Common myeloid progenitor, CD34-positive (primary cell): ENCODE measurements around the gene IGF2.
A peak's percentile ranks its signal among the peaks of the same experiment; 100 is the strongest.

ENCODE experiments used
- CTCF ChIA-PET: fragments of 350-600 bp; sonication (Branson Sonifier 250); formaldehyde crosslinking; loops from one replicate; lab custom pipeline; 2021; ENCODE audit warnings: antibody characterized with exemption; lab: Charles Lee
- POLR2A ChIA-PET: fragments of 350-600 bp; sonication (Branson Sonifier 250); formaldehyde crosslinking; loops from one replicate; lab custom pipeline; 2021; ENCODE audit warnings: antibody characterized with exemption; lab: Charles Lee
- DNase-seq, 3 donors: peaks; one replicate each; pipeline versions ENCODE4 v3.0.0 to v3.0.0-alpha.2; 2013
- H3K27ac ChIP-seq, 2 experiments: 1 replicate in 1 of 2; 2 replicates in 1 of 2; pipeline ENCODE4 v1.7.0; 2013; ENCODE audit warnings: inconsistent platforms in 2 of 2, low read length in 2 of 2, mild to moderate bottlenecking in 2 of 2, low read depth in 1 of 2, moderate library complexity in 1 of 2; ENCODE audit not compliant: severe bottlenecking in 2 of 2, insufficient read depth in 1 of 2, poor library complexity in 1 of 2
- H3K27me3 ChIP-seq, 5 experiments: replicated peaks in 2 of 5; 1 replicate in 3 of 5; 2 replicates in 2 of 5; pipeline versions ENCODE4 v1.6.1 to v1.7.0; 2013; ENCODE audit warnings: low read length in 4 of 5, mild to moderate bottlenecking in 2 of 5, moderate library complexity in 2 of 5, inconsistent platforms in 1 of 5; ENCODE audit not compliant: insufficient read depth in 5 of 5, control insufficient read depth in 4 of 5
- H3K36me3 ChIP-seq, 4 experiments: 1 replicate in 2 of 4; 2 replicates in 2 of 4; pipeline versions ENCODE4 v1.6.1 to v1.7.0; 2013; ENCODE audit warnings: low read length in 3 of 4, control low read depth in 1 of 4, mild to moderate bottlenecking in 1 of 4; ENCODE audit not compliant: control insufficient read depth in 4 of 4, insufficient read depth in 4 of 4
- H3K4me1 ChIP-seq, 4 experiments: 1 replicate in 3 of 4; 2 replicates in 1 of 4; pipeline versions ENCODE4 v1.6.1 to v1.7.1; 2013; ENCODE audit warnings: low read length in 3 of 4, mild to moderate bottlenecking in 3 of 4, control low read depth in 1 of 4, inconsistent platforms in 1 of 4, moderate library complexity in 1 of 4; ENCODE audit not compliant: control insufficient read depth in 4 of 4, insufficient read depth in 4 of 4; ENCODE audit errors: control extremely low read depth in 1 of 4
- H3K4me3 ChIP-seq, 7 experiments: 1 replicate in 4 of 7; 2 replicates in 3 of 7; pipeline versions ENCODE4 v1.5.1 to v1.7.0; 2013; ENCODE audit warnings: mild to moderate bottlenecking in 7 of 7, low read length in 6 of 7, moderate library complexity in 6 of 7, inconsistent platforms in 2 of 7, low read depth in 2 of 7, control low read depth in 1 of 7; ENCODE audit not compliant: insufficient read depth in 4 of 7, control insufficient read depth in 1 of 7; ENCODE audit errors: extremely low read depth in 1 of 7
- H3K9me3 ChIP-seq, 5 experiments: 1 replicate in 4 of 5; 2 replicates in 1 of 5; pipeline versions ENCODE4 v1.6.1 to v1.7.1; 2013; ENCODE audit warnings: low read length in 4 of 5, mild to moderate bottlenecking in 2 of 5, inconsistent platforms in 1 of 5, low read depth in 1 of 5, moderate library complexity in 1 of 5; ENCODE audit not compliant: control insufficient read depth in 4 of 5, insufficient read depth in 2 of 5; ENCODE audit errors: control extremely low read depth in 1 of 5
- WGBS: methylation state at CpG from one replicate; pipeline ENCODE4 v1.1.5; 2013; ENCODE audit not compliant: insufficient coverage; 5-methylcytosine and 5-hydroxymethylcytosine counted together

The IGF2 gene

DNA sequence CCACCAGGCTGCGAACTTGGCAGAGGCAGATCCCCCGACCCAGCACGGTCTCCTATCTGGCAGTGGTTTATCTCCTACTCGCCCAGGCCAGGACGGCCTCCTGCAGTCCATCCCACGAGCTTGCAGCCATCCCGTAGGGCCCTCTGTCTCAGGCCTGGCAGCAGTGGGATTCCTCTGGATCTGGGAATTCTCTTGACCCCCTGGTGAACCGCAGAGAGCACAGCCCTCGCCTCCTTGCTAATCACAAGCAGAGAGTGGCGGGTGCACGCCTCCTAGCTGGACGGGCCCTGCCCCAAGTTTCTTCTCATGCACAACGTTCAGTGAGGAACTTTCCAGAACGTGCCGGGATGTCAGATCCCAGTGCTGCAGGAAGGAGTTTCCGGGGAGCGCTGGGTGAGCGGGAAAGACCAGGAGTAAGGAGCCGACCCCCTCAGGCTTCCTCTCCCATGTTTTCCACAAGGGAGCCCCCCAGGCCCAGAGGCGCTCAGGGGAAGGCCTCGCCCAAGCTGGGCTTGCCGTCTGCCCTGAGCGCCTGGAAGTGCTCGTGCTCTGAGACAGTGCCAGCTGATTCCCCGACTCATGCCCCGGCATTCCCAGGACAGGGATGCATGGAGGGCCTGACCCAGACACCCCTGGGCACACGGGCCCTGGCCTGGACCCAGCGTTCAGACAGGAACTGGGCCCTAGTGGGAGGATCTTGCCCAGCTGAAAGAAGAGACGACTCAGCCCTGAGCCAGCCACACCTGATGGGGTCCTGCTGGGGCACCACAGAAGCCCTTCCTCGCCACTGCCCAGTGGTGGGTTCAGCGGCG lies 24.6 kb downstream of the IGF2 start:
- 96% methylated on average over 30 of the region's 32 CpGs for WGBS
- ChIA-PET POLR2A (no interaction called here), CTCF (no interaction called here)
- DNase-seq: no peak
- Histone ChIP-seq H3K4me3 (no peak overlapping the region), H3K9me3 (peaks cover 3 to 14% (median 9%) of the 10 kb centered on the region in 5 experiments), H3K36me3 (no peaks in the 10 kb centered on the region), H3K4me1 (peaks cover 0 to 12% (median 8%) of the 10 kb centered on the region in 4 experiments), H3K27me3 (peaks cover 0 to 10% (median 3%) of the 10 kb centered on the region in 5 experiments), H3K27ac (no peak overlapping the region)

DNA sequence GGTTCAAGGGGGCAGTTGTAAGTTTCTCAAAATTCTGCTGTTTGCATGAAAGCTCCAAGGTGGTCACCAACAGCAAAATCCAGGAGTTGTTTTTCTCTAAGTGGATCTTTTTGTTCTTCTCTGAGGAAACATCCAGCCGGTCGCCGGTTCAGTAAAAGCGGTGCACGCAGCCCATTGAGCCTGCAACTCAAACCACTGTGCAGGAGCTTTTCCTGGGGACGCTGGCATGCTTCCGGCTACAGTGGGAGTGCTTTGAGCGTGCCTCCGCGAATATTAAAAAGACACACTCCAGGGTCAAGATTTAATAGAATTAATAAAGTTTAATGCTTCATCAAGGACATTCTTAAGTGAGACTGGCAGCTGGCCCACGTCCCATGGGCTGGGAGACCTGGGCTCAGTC lies 25.4 kb downstream of the IGF2 start:
- POLR2A ChIA-PET: no interaction called here
- DNase-seq: no peak
- CTCF ChIA-PET: no interaction called here

DNA sequence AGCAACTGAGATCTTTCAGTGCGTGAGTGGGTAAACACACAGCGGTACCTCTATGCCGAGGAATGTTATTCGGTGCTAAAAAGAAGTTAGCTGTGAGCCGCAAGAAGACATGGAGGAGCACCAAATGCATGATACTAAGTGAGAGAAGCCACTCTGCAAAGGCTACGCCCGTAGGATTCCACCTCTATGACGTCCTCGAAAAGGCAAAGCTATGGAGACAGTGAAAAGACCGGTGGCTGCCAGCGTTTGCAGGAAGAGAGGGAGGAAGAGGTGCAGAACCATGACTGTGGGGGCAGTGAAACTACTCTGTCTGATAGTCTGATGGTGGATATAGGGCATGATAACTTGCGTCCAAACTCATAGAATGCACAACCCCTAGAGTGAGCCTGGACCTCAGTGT lies 28.7 kb downstream of the IGF2 start:
- no peaks in the 10 kb centered on the region for H3K9me3 ChIP-seq
- peaks cover 0 to 26% (median 19%) of the 10 kb centered on the region in 4 experiments for H3K4me1 ChIP-seq
- H3K4me3 ChIP-seq: no peak overlapping the region
- H3K27ac ChIP-seq: no peak overlapping the region
- WGBS: 79% methylated on average over 12 of the region's 12 CpGs
- ChIA-PET POLR2A (no interaction called here), CTCF (no interaction called here)
- DNase-seq: no peak
- H3K36me3 ChIP-seq: no peaks in the 10 kb centered on the region
- no peaks in the 10 kb centered on the region for H3K27me3 ChIP-seq

More for the DNA sequence above, 25.4 kb downstream of the IGF2 start:
- Histone ChIP-seq H3K4me1 (peaks cover 0 to 21% (median 16%) of the 10 kb centered on the region in 4 experiments), H3K4me3 (no peak overlapping the region), H3K27me3 (peaks cover 0 to 8% (median 2%) of the 10 kb centered on the region in 5 experiments), H3K27ac (no peak overlapping the region), H3K36me3 (no peaks in the 10 kb centered on the region), H3K9me3 (peaks cover 3 to 14% (median 9%) of the 10 kb centered on the region in 5 experiments)
- WGBS: 99% methylated on average over 6 of the region's 11 CpGs

DNA sequence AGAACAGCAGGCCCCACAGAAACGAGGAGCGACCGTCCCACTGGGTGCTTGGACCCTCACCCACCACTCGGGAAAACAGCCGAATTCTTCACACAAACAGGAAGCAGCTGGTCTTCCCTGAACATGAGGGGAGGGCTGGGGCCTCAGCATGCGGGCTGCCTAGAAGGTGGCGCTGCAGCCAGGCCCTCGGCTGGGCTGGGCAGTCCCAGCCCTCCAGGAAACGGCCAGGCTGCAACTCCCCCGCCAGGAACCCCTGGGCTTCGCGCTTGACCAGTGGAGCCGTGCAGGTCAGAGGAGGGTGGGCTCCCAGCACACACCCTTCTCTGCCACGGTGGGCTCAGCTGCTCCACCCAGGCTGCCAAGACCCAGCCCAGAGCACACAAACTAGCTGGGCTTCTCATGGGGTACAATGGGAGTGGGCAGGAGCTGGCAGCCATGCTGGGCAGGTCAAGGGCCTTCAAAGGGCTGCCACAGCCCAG lies 29.6 kb downstream of the IGF2 start:
- H3K36me3 ChIP-seq: no peaks in the 10 kb centered on the region
- H3K27ac ChIP-seq: no peak overlapping the region
- H3K4me1 ChIP-seq: peaks cover 0 to 26% (median 19%) of the 10 kb centered on the region in 4 experiments
- CTCF ChIA-PET: interaction anchor here (0.6 to 1.1 kb wide), 2 partner anchors 72 to 557 kb away, joined by 3 to 4 read pairs; no protein-coding TSS in a partner anchor
- WGBS: 5% methylated on average over 6 of the region's 14 CpGs
- DNase-seq: peak in 2 of 3 donors; percentile 30 to 63
- peak overlapping the region in 3 of 7 experiments; percentile 4 to 25 (median 25) for H3K4me3 ChIP-seq
- H3K9me3 ChIP-seq: no peaks in the 10 kb centered on the region
- POLR2A ChIA-PET: no interaction called here
- peaks cover 0 to 3% (median 0%) of the 10 kb centered on the region in 5 experiments for H3K27me3 ChIP-seq

DNA sequence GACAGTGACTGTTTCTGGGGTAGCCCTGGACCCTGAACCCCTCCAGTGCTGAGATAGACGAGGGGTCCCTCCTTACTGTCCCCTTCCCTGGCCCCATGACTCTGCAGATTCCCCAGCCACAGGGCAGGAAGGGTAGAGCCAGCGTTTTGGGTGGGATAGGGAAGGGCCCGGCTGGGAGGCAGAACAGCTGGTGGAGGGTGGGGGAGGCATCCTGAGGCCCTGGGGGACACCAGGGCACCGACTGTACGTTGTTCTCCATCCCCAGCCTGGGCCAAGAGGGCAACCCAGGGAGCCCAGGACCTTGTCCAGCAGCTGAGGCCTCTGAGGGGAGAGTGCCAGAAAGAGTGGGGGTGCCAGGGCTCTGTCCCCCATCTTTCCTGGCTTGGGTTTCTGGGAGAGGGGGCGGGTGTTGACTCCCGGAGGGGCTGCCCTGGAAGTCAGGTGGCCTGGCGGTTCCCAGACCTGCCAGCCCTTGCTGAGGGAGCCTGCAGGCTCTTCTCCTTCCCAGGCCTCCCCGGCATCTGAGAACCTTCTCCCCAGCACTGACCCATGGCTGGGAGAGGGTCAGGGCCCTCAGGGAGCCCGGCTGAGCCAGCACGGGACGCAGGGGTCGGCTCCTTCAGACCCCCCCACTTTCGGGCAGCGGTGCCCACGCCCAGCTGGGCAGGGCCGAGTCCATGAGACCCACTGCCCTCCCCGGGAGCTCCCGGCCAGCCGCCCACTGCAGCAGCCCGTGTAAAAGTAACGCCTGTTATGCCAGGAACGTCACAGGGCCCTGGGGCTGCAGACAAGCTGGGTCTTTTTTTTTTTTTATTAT lies 30.3 kb downstream of the IGF2 start:
- H3K4me1 ChIP-seq: peaks cover 0 to 26% (median 19%) of the 10 kb centered on the region in 4 experiments
- CTCF ChIA-PET: interaction anchor here (0.6 to 1.1 kb wide), 2 partner anchors 71 to 556 kb away, joined by 3 to 4 read pairs; no protein-coding TSS in a partner anchor
- DNase-seq: no peak
- POLR2A ChIA-PET: no interaction called here
- H3K36me3 ChIP-seq: no peaks in the 10 kb centered on the region
- H3K4me3 ChIP-seq: peak overlapping the region in 1 of 7 experiments; percentile 25
- H3K27ac ChIP-seq: no peak overlapping the region
- 59% methylated on average over 16 of the region's 23 CpGs for WGBS
- H3K9me3 ChIP-seq: no peaks in the 10 kb centered on the region
- H3K27me3 ChIP-seq: peaks cover 0 to 3% (median 0%) of the 10 kb centered on the region in 5 experiments

DNA sequence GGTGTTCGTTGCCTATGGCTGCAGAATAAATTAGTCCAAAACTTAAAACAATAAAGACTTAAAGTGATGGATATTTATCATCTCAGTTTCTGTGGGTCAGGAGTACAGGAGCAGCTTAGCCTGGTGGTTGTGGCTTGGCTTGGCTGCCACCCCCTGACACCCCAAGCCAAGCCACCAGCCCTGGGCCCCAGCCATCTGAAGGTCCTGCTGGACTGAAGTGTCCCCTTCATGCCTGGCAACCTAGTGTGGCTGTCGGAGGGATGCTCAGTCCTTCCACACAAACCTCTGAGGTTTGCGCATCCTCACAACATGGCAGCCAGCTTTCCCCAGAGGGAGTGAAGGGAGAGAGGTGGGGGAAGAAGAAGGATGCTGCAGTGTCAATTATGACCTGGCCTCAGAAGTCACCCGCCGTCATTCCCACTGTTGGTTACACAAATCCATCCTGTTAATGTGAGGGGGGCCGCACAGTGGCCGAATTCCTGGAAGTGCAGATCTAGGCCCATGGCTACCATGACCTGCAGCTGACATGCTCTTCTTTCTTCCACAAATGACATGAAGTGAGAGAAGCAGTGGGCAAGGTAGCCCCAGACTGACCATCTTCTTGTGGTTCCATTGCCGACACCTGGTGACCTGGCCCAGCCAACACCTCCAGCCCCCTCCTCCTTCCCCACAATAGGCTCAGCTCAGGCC lies 31.1 kb downstream of the IGF2 start:
- Histone ChIP-seq H3K27me3 (peaks cover 0 to 3% (median 0%) of the 10 kb centered on the region in 5 experiments), H3K9me3 (no peaks in the 10 kb centered on the region), H3K4me3 (no peak overlapping the region), H3K36me3 (no peaks in the 10 kb centered on the region), H3K4me1 (peaks cover 0 to 26% (median 19%) of the 10 kb centered on the region in 4 experiments), H3K27ac (no peak overlapping the region)
- ChIA-PET CTCF (interaction anchor here (0.5 kb wide), 1 partner anchor 462 kb away, joined by 3 read pairs; no protein-coding TSS in a partner anchor), POLR2A (no interaction called here)
- no peak for DNase-seq
- WGBS: 100% methylated on average over 3 of the region's 8 CpGs
